ENCODE results near the gene CAPZA1.
"Not testable (repeated sequence)": the region's sequence is repeated elsewhere in the genome, so short reads cannot be mapped to it uniquely, and the experiment has no call there.

The CAPZA1 gene

DNA sequence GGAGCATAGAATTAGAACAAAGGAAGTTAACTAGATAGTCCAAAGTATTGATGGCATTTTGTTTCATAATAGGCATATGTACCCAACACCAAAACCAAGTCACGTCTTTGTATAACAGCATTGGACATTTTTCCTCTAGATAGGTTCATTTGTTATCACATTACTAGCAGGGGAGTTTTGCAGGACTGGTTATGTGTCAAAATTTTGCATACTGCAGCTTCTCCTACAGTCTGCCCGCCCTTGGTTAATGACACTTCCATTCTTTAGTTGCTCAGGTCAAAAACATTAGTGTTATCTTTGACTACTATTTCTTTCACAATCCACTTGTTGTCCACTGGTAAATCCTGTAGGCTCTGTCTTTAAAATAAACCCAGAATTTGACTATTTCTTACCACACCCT, 8.9 kb downstream of the CAPZA1 start:
- no peak for DNase-seq

DNA sequence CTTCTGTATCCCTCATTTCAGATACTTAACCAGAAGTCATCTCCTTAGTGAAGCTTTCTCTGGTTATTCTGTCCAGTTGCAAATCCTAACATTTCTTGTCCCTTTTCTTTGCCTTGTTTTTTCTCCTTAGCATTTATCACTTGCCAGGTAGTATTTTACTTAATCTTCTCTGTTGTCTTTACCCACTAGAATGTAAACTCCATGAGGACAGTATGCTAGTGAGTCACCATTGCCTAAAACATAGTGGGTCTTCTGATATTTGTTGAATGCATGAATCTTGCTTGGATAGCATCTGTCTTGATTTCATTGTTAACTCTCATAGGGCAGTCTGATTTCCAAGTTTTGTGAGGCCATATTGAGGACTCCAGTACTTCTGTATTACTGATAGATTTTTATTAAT, 9.6 kb downstream of the CAPZA1 start:
- no peak for DNase-seq

DNA sequence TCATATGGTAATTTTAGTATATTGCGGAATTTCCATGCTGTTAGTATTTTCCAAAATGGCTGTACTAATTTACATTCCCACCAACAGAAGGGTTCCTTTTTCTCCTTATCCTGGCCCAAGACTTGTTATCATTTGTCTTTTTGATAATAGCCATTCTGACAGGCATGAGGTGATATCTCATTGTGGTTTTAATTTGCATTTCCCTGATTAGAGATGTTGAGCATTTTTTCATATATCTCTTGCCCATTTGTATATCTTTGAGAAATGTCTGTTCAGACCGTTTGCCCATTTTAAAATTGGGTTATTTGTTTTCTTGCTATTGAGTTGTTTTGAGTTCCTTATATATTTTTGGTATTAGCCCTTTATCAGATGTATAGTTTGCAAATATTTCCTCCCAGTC, 14.0 kb downstream of the CAPZA1 start:
- DNase-seq: no peak

DNA sequence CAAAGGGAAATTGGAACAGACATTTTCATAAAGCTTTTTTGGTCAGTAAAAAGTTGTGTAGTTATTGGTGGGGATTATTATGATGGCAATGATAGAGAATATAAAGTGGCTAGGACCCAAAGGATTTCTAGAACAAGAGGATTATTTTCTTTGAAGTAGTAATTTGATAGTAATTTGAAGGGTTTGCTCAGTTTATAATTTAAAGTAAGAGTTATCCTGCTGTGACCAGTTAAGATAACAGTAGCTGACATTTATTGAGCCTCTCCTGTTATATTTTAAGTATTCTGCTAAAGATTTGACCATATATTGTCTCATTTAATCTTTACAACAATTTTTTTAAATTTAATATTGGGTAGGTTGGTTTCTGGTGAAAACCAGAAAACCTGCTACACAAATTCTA, 14.7 kb downstream of the CAPZA1 start:
- DNase-seq: no peak

DNA sequence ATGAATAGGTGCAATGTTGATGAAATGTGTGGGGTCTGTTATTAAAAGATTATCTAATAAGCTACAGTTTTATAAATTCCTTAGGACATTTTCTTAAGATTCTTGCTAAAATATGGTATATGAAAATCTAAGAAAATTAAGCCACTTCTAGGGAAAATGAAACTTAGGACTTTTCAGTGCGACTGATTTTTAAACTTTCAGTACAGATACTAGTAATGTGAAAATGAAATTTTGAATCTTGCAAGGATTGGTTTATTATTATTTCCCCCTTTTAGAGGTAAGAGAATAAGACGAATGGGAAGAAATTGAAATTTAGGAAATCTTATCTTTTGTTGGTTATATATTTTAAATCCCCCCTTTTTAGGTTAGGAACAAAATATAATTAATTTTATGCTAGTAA, 16.4 kb downstream of the CAPZA1 start:
- DNase-seq: no peak

DNA sequence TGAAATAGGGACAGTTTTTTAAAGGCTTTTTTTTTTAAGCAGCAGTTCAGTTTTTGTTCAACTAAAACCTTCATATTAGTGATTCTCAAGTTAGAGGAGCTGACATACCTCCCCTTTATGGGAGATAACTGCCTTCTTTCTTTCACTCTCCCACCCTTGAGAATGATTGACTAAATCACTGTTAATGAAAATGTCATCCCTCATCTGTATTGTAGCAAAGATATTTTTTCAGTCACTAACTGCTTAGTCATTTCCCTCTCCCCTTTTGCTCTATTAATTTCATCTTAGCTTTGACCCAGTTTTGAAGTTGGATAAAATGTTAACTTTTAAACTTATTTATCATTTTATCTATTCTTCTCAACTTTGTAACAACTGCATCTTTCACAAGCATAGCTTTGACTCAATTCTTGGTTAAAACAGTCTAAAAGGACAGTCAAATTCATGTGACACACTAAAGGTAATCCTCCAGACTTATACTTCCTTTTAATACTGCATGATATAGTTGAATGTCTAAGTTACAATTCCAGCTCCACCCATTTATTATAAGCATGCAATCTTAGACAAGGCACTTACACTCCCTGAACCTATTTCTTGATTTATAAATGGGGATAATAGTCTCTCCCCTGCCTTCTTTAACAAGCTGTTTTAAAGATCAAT, 17.1 kb downstream of the CAPZA1 start:
- DNase-seq: no peak

DNA sequence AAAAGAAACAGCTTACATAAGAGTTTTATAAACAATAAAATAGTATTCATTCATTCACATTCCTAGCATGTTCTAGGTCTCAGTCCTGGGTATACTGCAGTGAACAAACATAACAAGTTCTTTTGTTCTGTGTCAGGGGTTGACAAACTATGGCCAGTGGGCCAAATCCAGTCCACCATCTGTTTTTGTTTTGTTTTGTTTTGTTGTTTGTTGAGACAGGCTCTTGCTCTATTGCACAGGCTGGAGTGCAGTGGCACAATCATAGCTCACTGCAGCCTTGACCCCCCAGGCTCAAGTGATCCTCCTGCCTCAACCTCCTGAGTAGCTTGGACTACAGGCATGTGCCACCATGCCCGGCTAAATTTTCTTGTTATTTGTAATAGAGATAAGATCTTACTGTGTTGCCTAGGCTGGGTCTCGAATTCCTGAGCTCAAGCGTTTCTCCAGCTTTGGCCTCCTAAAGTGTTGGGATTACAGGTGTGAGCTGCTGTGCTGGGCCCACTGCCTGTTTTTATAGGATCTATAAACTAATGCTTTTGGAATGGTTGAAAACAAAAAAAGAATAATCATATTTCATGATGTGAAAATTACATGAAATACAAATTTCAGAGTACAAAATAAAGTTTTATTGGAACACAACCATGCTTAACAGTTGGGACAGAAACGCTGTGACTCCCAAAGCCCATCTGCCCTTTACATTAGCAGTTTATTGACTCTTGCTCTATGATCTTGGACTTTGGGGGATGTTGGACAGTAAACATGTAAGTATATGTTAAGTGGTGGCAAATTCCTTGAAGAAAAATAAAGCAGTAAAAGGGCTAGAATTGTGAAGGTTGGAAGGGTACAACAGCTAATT, 17.9 kb downstream of the CAPZA1 start:
- DNase-seq: no peak

DNA sequence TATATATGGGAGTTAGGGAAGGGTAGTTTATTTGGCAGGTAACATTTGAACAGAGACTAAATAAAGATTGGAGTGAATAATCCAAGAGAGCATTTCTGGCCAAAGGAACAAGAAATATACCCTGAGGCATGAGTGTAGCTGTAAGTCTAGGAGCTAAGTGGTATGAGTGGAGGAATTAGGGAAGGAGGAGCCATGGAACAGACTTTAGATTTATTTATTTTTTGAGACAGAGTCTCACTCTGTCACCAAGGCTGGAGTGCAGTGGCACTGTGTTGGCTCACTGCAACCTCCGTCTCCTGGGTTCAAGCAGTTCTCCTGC, 18.4 kb downstream of the CAPZA1 start:
- no peak for DNase-seq

DNA sequence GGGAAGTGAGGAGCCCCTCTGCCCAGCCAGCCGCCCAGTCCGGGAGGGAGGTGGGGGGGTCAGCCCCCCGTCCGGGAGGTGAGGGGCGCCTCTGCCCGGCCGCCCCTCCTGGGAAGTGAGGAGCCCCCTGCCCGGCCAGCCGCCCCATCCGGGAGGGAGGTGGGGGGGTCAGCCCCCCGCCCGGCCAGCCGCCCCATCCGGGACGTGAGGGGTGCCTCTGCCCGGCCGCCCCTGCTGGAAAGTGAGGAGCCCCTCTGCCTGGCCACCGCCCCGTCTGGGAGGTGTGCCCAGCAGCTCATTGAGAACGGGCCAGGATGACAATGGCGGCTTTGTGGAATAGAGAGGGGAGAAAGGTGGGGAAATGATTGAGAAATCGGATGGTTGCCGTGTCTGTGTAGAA, 20.8 kb downstream of the CAPZA1 start:
- DNase-seq: not testable (repeated sequence)

DNA sequence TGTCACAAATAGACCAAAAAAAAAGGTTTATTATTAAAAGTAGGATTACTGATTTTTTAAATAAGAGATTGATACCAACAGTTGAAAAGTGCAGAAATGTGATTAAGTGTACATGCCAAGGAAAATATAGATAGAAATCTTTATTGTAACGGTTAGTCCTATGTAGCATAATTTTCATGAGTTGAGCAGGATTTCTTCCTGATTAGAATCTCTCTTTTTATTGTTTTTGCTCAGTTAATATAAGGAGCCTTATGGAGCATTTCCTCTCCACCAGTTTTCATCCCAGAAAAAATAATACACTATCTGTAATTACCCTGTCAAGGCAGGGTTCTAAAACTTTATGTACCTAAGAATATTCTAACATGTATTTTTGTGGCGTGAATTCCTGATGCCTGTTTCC, 23.4 kb downstream of the CAPZA1 start:
- DNase-seq: no peak

DNA sequence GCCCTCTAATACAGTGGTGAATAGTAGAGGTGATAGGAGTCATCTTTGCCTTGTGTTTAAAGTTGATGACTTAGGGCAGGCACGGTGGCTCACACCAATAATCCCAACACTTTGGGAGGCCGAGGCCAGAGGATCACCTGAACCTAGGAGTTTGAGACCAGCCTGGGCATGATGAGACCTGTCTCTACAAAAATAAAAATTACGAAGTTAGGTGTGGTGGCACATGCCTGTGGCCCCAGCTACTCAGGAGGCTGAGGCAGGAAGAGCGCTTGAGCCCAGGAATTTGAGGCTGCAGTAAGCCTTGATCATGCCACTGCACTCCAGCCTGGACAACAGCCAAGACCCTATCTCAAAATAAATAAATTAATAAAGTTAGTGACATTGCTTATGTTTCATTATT, 26.6 kb downstream of the CAPZA1 start:
- no peak for DNase-seq

DNA sequence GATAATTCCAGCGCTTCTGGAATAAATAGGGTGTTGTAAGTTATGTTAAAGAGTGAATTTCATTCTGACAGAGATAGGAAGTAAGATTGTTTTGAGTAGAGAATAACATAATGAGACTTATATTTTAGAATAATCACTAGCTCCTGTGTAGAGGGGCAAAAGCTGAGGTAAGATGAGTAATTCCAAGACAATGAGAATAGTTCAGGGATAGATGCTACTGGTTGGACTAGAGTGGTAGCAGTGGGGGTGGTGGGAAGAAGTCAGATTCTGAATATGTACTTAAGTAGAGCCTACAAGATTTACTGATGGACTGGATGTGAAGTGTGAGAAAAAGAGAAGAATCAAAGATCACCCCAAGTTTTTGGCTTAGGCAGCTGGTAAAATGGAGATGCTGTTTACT, 31.6 kb downstream of the CAPZA1 start:
- no peak for DNase-seq

DNA sequence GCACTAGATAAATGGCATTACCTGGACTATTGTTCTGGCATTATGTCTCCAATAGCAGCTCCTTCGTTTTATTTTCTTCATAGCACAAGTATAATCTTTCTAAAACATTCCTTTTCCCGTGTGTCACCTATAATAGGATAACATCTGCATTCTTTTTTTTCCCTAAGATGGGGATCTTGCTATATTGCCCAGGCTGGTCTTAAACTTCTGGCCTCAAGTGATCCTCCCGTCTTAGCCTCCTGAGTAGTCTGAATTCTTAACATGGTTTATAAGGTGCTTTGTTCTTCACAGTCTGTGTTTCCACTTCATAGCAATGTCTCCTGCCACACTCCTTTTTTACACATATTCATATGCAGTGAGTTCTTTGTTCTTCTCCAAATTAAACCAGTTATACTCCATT, 46.2 kb downstream of the CAPZA1 start:
- DNase-seq: no peak

DNA sequence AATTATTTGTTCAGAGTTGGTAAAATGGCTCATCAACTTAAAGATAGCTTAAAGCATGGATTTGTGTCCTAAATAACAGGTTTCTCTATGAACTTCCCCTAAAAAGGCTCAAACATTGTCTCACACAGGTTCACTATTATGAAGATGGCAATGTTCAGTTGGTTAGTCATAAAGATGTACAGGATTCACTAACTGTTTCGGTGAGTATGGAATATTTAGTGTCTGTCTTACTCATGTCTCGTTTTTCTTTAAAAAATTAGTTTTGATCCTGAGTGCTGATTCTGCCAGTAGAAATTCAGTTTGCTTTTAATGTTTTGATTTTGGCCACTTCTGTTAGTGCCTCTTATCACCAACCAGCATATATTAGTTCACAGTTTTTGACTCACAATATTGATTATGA, 47.3 kb downstream of the CAPZA1 start:
- no peak for DNase-seq

DNA sequence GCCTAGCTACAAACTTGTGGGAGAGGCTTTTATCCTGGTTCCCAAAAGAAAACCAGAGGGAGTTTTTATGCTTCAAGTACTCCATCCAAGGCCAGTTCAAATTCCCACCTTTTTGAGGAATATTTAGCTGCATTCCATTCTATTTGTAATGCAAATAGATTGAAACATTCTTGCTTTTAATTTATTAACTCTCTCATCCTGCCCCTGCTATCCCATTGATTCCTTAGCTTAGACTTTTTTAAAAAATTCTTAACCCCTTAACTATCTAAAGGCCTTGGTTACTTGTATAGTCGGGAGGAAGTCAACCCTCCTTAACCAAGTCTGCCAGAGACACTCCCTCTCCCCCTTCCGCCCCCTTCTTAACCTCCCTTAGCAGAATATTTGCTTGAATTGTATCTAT, 52.4 kb downstream of the CAPZA1 start:
- no peak for DNase-seq

DNA sequence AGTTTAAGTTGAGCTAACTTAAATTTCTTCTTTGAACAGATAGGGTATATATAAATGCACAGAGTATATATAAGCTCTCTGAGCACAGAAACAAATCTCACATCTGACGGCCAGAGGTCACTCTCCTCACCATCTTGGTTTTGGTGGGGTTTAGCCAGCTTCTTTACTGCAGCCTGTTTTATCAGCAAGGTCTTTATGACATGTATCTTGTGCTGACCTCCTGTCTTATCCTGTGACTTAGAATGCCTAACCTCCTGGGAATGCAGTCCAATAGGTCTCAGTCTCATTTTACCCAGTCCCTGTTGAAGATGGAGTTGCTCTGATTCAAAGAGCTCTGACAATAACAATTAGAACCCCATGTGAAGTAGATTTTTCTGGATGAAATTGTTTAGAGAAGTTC, 53.2 kb downstream of the CAPZA1 start:
- DNase-seq: no peak

DNA sequence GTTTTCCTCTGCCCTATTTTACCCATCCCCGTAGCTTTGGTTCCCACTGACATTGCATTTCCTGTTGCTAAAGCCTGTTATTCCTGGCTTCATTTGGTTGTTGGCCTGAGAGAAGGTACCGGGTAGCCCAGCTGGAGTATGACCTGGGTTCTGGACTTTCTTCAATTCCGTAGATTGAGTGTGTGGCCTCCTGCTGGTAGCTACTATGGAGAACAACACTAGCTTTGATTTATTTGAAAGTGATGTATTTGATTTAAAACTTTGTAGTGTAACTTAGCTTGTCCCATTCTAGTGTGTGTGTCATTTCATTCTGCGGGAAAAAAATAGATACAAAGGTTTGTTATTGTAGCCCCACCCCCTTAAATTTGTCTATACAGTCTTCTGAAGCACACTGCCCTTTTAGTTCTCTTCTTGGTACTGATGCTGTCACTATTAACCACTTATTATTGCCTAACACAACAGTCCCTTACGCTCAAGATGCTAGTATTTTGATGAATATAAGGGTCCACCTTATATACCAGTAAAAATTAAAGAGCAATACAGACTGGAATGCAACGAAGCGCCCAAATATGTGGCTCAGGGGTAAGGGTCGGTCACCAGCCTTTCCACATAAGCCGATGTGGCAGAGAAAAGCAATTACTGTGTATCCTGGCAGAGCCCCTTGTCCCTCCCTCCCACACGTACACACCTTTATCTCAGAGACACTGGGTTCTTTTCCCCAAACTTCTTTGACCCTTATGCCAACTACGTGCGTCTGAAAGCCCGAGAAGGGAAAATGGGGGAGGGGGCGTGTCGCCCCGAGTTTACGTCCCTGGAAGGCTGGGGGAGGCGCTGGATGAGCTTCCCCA, 54.2 kb downstream of the CAPZA1 start:
- DNase-seq: peak; percentile 63

DNA sequence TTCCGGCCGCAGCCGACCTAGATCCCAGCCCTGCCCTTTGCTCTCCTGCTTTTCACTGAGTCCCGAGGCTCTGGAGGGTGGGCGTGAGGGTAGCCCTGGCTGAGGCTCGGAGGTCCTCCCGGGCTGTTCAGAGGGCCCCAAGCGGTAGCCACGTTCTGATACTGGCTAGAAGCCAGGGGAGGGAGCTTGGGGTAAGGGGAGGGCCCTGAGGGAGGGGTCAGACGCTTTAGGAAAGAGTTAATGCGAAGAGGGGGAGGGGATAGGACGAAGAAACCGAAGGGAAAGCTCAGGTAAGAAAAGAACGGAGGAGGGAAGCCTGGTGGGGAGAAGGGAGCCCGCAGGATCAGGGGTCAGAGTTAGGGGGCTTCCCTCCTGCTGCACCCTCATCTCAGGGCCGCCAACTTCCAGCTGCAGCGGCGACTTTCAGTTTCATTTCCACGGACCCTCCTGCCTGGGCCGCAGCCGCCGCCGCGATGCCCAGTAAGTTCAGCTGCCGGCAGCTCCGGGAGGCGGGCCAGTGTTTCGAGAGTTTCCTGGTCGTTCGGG, 54.9 kb downstream of the CAPZA1 start, which contains the start of gene MOV10:
Gene MOV10, plus strand, starts transcription at position 220 of the 546 bp plus-strand sequence. Its CDS starts 254 bp downstream, at position 474.
- peak; percentile 82 for DNase-seq

DNA sequence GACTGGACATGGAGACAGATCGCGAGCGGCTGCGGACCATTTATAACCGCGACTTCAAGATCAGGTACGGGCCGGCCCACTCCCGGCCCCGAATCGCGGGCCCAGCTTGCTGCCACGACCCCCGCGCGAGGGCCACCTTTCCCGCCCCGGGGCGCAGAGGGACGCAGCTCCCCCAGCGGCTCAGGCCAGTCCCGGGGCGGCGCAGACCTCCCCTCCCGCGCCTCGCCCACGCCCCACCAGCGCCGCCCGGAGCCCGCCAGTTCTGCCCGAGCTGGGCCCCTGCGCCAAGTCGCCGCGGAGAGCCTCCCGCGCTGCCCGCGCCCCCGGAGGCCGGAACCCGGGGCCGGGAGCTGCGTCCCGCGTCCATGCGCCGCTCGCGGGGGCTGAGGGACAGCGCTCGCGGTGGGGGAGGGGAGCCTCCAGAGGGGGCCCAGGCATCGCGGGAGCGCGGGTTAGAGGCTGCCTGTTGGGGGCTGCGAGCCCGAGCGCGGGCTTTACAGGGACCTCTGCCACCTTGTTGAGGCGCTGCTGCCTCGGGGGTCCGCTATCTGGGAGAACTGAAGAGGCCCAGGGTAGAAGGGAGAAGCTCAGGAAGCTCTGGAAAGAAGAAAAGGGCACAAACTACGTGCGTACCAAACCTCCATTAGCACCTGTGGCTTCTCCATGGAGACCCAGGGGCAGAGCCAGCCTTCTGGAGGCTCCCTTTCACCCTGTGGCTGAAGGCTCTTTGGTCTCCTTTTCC, 55.5 kb downstream of the CAPZA1 start:
- DNase-seq: peak; percentile 74

DNA sequence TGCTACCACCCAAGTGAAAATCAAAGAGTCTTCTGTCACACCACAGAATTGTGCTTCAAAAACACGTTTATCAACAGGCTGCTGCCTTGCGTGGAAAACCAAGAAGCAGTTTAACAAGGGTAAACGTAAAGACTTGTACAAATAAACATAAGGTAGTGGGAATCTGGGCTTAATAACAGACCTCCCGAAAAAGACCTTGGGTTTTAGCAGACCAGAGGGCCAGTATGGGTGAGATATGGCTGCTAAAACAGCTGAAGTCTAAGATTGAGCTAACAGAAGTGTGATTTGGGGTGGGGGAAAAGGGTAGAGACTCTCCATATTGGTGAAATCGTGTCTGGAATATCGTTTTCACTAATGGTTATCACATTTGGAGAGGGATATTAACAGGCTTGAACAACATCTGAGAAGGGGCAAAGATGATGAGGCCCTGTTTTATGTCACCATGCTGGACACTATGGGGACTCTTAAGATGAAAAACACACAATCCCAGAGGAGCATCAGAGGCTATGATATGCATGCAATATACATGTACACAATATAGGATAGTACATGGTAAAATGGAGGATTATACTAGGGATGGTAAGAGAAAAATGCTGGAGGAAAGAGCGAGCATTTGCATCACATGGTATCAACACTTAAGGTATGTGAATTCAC, 56.2 kb downstream of the CAPZA1 start:
- DNase-seq: no peak

DNA sequence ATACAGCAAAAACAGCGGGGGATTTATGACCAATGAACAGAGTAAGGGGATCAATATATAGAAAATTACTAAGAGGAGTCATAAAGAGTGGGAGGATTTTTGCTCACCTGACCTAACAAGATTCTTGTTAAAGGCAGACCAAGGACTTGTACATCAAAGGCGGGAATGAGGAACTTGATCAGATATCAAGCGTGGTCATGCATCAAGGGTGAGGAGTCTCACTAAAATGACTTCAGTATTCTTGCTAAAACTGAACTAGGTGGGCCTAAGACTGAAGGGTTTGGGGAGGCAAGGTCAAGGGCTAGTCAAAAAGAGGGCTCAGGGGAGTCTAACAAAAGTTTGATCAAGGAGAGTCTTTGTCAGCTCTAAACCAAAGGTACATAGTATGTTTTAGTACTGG, 56.9 kb downstream of the CAPZA1 start:
- no peak for DNase-seq

DNA sequence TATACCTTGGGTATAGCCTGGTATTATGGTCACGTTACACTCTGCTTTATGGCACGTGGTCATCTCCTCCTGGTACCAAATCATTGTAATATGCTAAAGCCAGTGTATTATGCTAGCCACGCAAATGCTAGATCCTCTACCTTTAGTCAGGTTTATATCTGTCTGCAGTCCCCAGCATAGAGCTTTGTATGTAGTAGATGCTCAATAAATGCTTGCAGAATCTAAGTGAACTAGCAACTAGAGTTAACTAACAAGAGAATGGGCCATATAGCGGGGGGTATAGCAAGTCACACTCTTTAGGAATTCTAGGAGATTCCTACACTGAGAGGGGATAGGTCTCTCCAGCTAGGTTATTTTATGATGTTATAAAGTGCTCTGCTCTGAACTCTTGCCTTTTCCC, 57.9 kb downstream of the CAPZA1 start:
- no peak for DNase-seq

Measured in DMS53 (cell line).